Measurements from ENCODE around the gene ATF6. TPM values are rescaled to one million over a fixed set of nuclear protein-coding genes. Genes with fewer than 3 reads are reported as not detected.

The ATF6 gene
- total and polyA plus RNA-seq, 3 donors from 2014 or later: 22.6 to 38.2 (median 38.0) TPM

DNA sequence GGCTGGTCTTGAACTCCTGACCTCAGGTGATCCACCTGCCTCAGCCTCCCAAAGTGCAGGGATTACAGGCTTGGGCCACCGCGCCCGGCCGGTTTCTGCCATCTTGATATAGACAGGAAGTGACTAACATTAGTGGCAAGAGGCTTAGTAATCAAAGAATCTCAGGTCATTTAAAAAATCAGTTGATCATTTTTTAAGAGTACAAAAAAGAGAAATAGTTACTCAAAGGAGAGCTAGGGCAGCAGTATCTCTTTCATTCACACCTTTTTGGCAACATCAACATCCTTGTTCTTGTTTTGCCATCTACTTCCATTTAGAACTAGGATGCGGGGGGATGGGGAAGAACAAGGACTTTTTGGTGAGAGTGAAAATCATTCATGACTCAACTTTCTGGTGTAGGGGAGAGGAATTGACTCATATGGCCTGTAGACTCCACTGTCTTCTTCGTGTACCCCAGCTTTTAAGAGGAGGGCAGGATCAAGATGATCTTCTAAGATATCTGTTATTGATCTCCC is 36.0 kb upstream of the ATF6 start:
- Histone ChIP-seq H3K4me3 (no peak overlapping the region), H3K27me3 (no peaks in the 10 kb centered on the region), H3K36me3 (ENCODE audit: low read depth, missing control alignments) (no peaks in the 10 kb centered on the region), H3K4me1 (peaks cover 7% of the 10 kb centered on the region), H3K9me3 (no peaks in the 10 kb centered on the region), H3K27ac (no peak overlapping the region)
- DNase-seq: no peak
- intact Hi-C loops (cut with DNase I; ENCODE audit: low total_unique reads): no loop called here
- WGBS, 2 donors: 77 to 96% methylated on average over 6 of the region's 6 CpGs
- no peak for TF ChIP-seq CTCF (IDR thresholded peaks at IDR 0.05)
- no peak for TF ChIP-seq POLR2A (IDR thresholded peaks at IDR 0.05)

GRCh38 chr1:161731241-161731640 is 34.9 kb upstream of the ATF6 start:
- no peaks in the 10 kb centered on the region for H3K9me3 ChIP-seq
- 77 to 84% methylated on average over 6 of the region's 6 CpGs for WGBS, 2 donors
- H3K27ac ChIP-seq: no peak overlapping the region
- no peaks in the 10 kb centered on the region for H3K36me3 ChIP-seq (ENCODE audit: low read depth, missing control alignments)
- TF ChIP-seq POLR2A (IDR thresholded peaks at IDR 0.05): no peak
- no peak for TF ChIP-seq CTCF (IDR thresholded peaks at IDR 0.05)
- no peak overlapping the region for H3K4me3 ChIP-seq
- intact Hi-C loops (cut with DNase I; ENCODE audit: low total_unique reads): no loop called here
- no peak for DNase-seq
- H3K4me1 ChIP-seq: peaks cover under 1% of the 10 kb centered on the region
- H3K27me3 ChIP-seq: no peaks in the 10 kb centered on the region

DNA sequence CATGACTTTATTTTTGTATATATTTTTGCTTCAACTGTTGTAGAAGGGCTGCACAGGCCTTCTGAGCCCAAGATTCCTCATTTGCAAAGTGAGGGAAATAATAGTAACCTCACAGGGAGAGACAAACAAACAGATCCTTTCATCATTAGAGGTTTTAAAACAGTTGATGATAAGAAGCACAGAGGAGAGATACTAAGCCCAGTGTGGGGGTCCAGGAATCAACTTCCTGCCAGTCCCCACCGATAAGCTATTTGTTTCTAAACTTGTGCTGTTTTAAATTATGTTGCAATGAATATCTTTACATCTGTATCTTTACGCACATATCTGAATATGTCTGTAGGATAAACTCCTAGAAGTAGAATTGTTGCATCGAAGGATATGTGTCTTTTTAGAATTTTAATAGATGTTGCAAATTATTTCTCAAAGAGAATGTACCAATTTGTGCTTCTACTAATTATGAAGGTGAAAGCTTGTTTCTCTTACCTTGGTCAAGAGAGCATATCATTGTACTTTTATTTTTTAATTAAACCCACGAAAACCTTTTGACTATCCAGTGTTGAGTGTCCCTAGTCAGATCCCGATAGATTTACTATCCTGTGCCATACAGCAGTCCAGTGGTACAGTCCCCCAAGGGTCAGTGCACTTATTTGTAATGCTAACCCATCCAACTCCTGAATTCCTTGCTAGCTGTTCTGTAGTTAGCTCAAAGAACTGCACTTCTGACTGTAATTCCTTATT is 34.0 kb upstream of the ATF6 start:
- TF ChIP-seq POLR2A (IDR thresholded peaks at IDR 0.05) (no peak), CTCF (IDR thresholded peaks at IDR 0.05) (no peak)
- Histone ChIP-seq H3K36me3 (ENCODE audit: low read depth, missing control alignments) (no peaks in the 10 kb centered on the region), H3K4me1 (no peaks in the 10 kb centered on the region), H3K4me3 (no peak overlapping the region), H3K9me3 (no peaks in the 10 kb centered on the region), H3K27me3 (no peaks in the 10 kb centered on the region), H3K27ac (no peak overlapping the region)
- WGBS, 2 donors: 65 to 73% methylated on average over 5 of the region's 5 CpGs
- no peak for DNase-seq
- intact Hi-C loops (cut with DNase I; ENCODE audit: low total_unique reads): no loop called here

GRCh38 chr1:161733526-161733925 is 32.6 kb upstream of the ATF6 start:
- H3K4me1 ChIP-seq: no peaks in the 10 kb centered on the region
- WGBS, 2 donors: 39 to 47% methylated on average over 1 of the region's 1 CpG
- TF ChIP-seq CTCF (IDR thresholded peaks at IDR 0.05): no peak
- no peak for TF ChIP-seq POLR2A (IDR thresholded peaks at IDR 0.05)
- no peak overlapping the region for H3K4me3 ChIP-seq
- no peaks in the 10 kb centered on the region for H3K36me3 ChIP-seq (ENCODE audit: low read depth, missing control alignments)
- intact Hi-C loops (cut with DNase I; ENCODE audit: low total_unique reads): no loop called here
- DNase-seq: no peak
- no peaks in the 10 kb centered on the region for H3K27me3 ChIP-seq
- H3K9me3 ChIP-seq: no peaks in the 10 kb centered on the region
- H3K27ac ChIP-seq: no peak overlapping the region

- no peaks in the 10 kb centered on the region for H3K36me3 ChIP-seq (ENCODE audit: low read depth, missing control alignments)
- no peak for DNase-seq
- intact Hi-C loops (cut with DNase I; ENCODE audit: low total_unique reads): no loop called here
- no peaks in the 10 kb centered on the region for H3K4me1 ChIP-seq
- H3K27me3 ChIP-seq: no peaks in the 10 kb centered on the region
- no peak overlapping the region for H3K27ac ChIP-seq
- 90 to 97% methylated on average over 3 of the region's 3 CpGs for WGBS, 2 donors
- TF ChIP-seq CTCF (IDR thresholded peaks at IDR 0.05) (no peak), POLR2A (IDR thresholded peaks at IDR 0.05) (no peak)
- no peak overlapping the region for H3K4me3 ChIP-seq
- H3K9me3 ChIP-seq: no peaks in the 10 kb centered on the region
Measured at GRCh38 chr1:161735837-161736236, 30.3 kb upstream of the ATF6 start.

Measured in testis (tissue), 3 donors.